Adrenal gland (tissue), 12 donors: ENCODE results near the gene BAG1. TPM values are rescaled to one million over a fixed set of nuclear protein-coding genes. Genes with fewer than 3 reads are reported as not detected.

Source experiments
- DNase-seq, 7 donors: peaks; one replicate each; pipeline ENCODE4 v3.0.0-alpha.2; 2019 to 2020
- H3K27ac ChIP-seq, 5 donors: fragments of 200-600 bp; sonication (generic) in 4 of 5; 1 replicate in 3 of 5; 2 replicates in 2 of 5; pipeline versions ENCODE4 v1.5.1 to v1.8.0; 2016 to 2020; ENCODE audit warnings: mild to moderate bottlenecking in 1 of 5
- H3K27me3 ChIP-seq: fragments of 200-600 bp; 2 replicates; pipeline ENCODE4 v1.8.0; 2021
- H3K36me3 ChIP-seq, 2 donors: fragments of 200-600 bp; replicated peaks in 1 of 2; 1 replicate in 1 of 2; 2 replicates in 1 of 2; pipeline versions ENCODE4 v1.5.1 to v1.8.0; 2018 to 2022
- H3K4me1 ChIP-seq, 2 donors: fragments of 200-600 bp; replicated peaks in 1 of 2; 1 replicate in 1 of 2; 2 replicates in 1 of 2; pipeline versions ENCODE4 v1.5.1 to v1.8.0; 2018 to 2021
- H3K4me3 ChIP-seq, 4 donors: fragments of 200-600 bp; sonication (generic) in 3 of 4; one replicate each; pipeline ENCODE4 v1.5.1; 2016 to 2018
- H3K9me3 ChIP-seq, 3 donors: fragments of 200-600 bp; sonication (generic) in 1 of 3; replicated peaks in 1 of 3; 1 replicate in 2 of 3; 2 replicates in 1 of 3; pipeline versions ENCODE4 v1.5.1 to v1.8.0; 2016 to 2021
- POLR2A ChIP-seq, 2 donors: fragments of 450-650 bp; IDR thresholded peaks; one replicate each; pipeline ENCODE4 v1.6.1; 2017; ENCODE audit warnings: antibody characterized with exemption in 2 of 2, mild to moderate bottlenecking in 2 of 2, moderate library complexity in 1 of 2
- WGBS, 4 donors: extraction: QIAGEN DNeasy Blood & Tissue Kit in 2 of 4; methylation state at CpG; one replicate each; pipeline versions ENCODE4 v1.1.5 to v1.1.7; 2013 to 2017; 5-methylcytosine and 5-hydroxymethylcytosine counted together
- intact Hi-C, 2 donors: fragments of 100-400 bp; cut with DNase I; formaldehyde crosslinking; loops; one replicate each; pipeline versions ENCODE4 v1.14.1 to v1.15.0; 2022 to 2023
- polyA plus RNA-seq, 3 donors: library from polyadenylated mRNA; stranded (reverse); fragments of 200-250 nt in 2 of 3; fragments of 350-450 nt in 1 of 3; fragmentation: Illumina TruSeq in 1 of 3; extraction: RNeasy Lipid Tissue Mini Kit (QIAGEN cat#74804) in 1 of 3; gene quantifications; one replicate each; pipeline ENCODE4 v1.2.3, GENCODE V29; 2013 to 2014
- total RNA-seq, 9 donors: library from RNA; depleted of rRNA in 4 of 9; stranded (reverse); fragments of >200 nt in 4 of 9; fragments of 120-200 nt in 1 of 9; fragmentation: NEBNext Ultra II Directional in 1 of 9; extraction: Animal tissue kit (Norgen Biotek cat#: 25700) in 1 of 9; gene quantifications; one replicate each; pipeline versions ENCODE4 v1.1.0 to v1.2.4, GENCODE V29; 2013 to 2023
- TF ChIP-seq, protein P1 (sequence below), 6 experiments: fragments of 450-650 bp in 4 of 6; fragments of 200-600 bp in 2 of 6; sonication (generic) in 1 of 6; IDR thresholded peaks; 1 replicate in 5 of 6; 2 replicates in 1 of 6; pipeline versions ENCODE4 v1.5.1 to v1.8.0; 2016 to 2021; ENCODE audit warnings: antibody characterized with exemption in 6 of 6, mild to moderate bottlenecking in 2 of 6, moderate library complexity in 1 of 6
- donor health status: healthy with polysubstance abuse.
- donor health status: Bipolar disorder and iron deficiency.
- donor health status: DM: yes; HTN: yes; CAD: no.
- donor health status: DM: no; HTN: no; CAD: no.
- donor health status: DM: no; HTN: no; CAD: no.
- donor health status: DM: yes; HTN: yes; CAD: no.

The BAG1 gene
- total and polyA plus RNA-seq, 12 donors, result 46.9 to 141 (median 68.8) TPM

DNA sequence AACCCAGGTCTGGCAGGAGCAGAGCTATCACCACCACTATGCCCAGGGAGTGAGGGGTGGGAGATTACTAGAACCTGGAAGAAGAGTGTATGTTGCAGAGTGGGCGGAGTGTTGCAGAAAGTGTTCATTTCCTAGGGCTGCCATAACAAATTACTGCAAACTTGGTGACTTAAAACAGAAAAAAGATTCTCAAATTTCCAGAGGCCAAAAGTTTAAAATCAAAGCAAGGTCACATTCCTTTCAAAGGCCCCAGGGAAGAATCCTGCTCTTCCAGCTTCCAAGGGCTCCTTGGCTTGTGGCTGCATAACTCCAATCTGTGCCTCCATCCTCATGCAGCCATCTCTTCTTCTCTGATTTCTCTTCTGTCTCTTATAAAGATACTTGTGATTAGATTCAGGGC lies 55.1 kb downstream of the BAG1 start:
- TF ChIP-seq POLR2A (IDR thresholded peaks at IDR 0.05), result no peak
- TF ChIP-seq, protein P1, sequence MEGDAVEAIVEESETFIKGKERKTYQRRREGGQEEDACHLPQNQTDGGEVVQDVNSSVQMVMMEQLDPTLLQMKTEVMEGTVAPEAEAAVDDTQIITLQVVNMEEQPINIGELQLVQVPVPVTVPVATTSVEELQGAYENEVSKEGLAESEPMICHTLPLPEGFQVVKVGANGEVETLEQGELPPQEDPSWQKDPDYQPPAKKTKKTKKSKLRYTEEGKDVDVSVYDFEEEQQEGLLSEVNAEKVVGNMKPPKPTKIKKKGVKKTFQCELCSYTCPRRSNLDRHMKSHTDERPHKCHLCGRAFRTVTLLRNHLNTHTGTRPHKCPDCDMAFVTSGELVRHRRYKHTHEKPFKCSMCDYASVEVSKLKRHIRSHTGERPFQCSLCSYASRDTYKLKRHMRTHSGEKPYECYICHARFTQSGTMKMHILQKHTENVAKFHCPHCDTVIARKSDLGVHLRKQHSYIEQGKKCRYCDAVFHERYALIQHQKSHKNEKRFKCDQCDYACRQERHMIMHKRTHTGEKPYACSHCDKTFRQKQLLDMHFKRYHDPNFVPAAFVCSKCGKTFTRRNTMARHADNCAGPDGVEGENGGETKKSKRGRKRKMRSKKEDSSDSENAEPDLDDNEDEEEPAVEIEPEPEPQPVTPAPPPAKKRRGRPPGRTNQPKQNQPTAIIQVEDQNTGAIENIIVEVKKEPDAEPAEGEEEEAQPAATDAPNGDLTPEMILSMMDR (IDR thresholded peaks at IDR 0.05), result no peak
- H3K27me3 ChIP-seq, result no peaks in the 10 kb centered on the region
- 73 to 100% (median 95%) methylated on average over 1 of the region's 1 CpG for WGBS, 4 donors
- H3K27ac ChIP-seq, result no peak overlapping the region
- no peak for DNase-seq
- intact Hi-C loops, result no loop called here
- no peak overlapping the region for H3K4me3 ChIP-seq
- H3K36me3 ChIP-seq, result no peaks in the 10 kb centered on the region
- H3K9me3 ChIP-seq, result no peaks in the 10 kb centered on the region
- H3K4me1 ChIP-seq, result no peaks in the 10 kb centered on the region

DNA sequence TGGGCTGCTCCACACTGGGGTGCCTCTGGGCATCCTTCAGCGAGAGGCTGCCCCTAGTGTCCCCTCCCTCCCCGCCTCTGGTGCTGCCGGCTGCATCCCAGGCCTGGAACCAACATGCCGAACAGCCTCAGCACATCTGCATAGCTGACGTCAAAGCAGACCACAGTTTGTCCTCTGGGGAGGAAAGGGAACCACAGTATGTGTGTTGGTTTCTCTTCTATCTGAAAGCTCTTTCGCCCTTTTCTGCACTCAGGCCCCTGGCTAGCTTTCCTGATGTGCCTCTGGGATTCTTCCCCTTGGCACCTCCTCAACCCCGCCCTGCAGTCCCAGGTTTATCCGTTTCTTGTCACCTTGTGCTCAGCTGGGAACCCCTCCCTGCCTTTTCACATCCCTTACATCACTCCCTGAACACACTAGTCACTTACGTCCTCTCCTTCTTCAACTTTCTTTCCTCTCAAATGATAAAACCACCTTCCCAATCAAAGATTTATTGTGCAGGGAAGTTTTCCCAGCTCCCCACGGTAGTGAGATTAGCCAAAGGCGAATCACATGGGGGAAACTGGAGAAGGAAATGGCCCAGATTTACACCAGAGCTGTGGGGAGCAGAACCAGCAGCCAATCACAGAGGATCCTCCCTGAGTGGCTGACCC lies 61.8 kb downstream of the BAG1 start:
- DNase-seq, result peak in 6 of 7 donors; percentile 23 to 65 (median 38)
- H3K27ac ChIP-seq, result peak overlapping the region in 1 of 5 donors; percentile 53
- no peaks in the 10 kb centered on the region for H3K9me3 ChIP-seq
- intact Hi-C loops, result no loop called here
- no peaks in the 10 kb centered on the region for H3K4me1 ChIP-seq
- no peaks in the 10 kb centered on the region for H3K27me3 ChIP-seq
- TF ChIP-seq, protein P1 (IDR thresholded peaks at IDR 0.05), result no peak
- no peak for TF ChIP-seq POLR2A (IDR thresholded peaks at IDR 0.05)
- WGBS, 4 donors, result 49 to 57% (median 52%) methylated on average over 7 to 11 of the region's 11 CpGs
- no peaks in the 10 kb centered on the region for H3K36me3 ChIP-seq
- H3K4me3 ChIP-seq, result no peak overlapping the region

Other genes starting within 250 kb of the BAG1 start
- 100 to 1,000 TPM in 8 of 9 donors, 10 to 100 TPM in 1; 89.7 to 210 (median 133) TPM for gene DNAJA1, start 239.4 kb downstream of the BAG1 start, total RNA-seq
- gene DNAJA1, start 239.4 kb downstream of the BAG1 start, polyA plus RNA-seq, result 100 to 1,000 TPM in 1 of 3 donors, 10 to 100 TPM in 2; 56.6 to 355 (median 57.8) TPM
- gene SMU1, start 188.0 kb downstream of the BAG1 start, total RNA-seq, result 10 to 100 TPM; 15.0 to 28.3 (median 21.9) TPM
- gene SMU1, start 188.0 kb downstream of the BAG1 start, polyA plus RNA-seq, result 10 to 100 TPM in 1 of 3 donors, 1 to 10 TPM in 2; 6.9 to 23.3 (median 8.0) TPM
- gene B4GALT1, start 97.4 kb downstream of the BAG1 start, total RNA-seq, result 100 to 1,000 TPM in 1 of 9 donors, 10 to 100 TPM in 8; 23.8 to 117 (median 67.6) TPM
- 10 to 100 TPM; 18.7 to 70.5 (median 21.9) TPM for gene B4GALT1, start 97.4 kb downstream of the BAG1 start, polyA plus RNA-seq
- 10 to 100 TPM in 1 of 9 donors, 1 to 10 TPM in 2, not detected in 6; 1.7 to 12.0 (median 5.0) TPM for gene SPINK4, start 24.5 kb downstream of the BAG1 start, total RNA-seq
- gene SPINK4, start 24.5 kb downstream of the BAG1 start, polyA plus RNA-seq, result 1 to 10 TPM in 2 of 3 donors, not detected in 1; 1.8 to 4.3 TPM
- gene CHMP5, start 341 bp upstream of the BAG1 start, total RNA-seq, result 100 to 1,000 TPM in 1 of 9 donors, 10 to 100 TPM in 8; 52.4 to 114 (median 68.3) TPM
- 100 to 1,000 TPM in 1 of 3 donors, 10 to 100 TPM in 2; 35.6 to 107 (median 49.5) TPM for gene CHMP5, start 341 bp upstream of the BAG1 start, polyA plus RNA-seq
- 10 to 100 TPM; 20.8 to 44.4 (median 31.6) TPM for gene NFX1, start 25.8 kb upstream of the BAG1 start, total RNA-seq
- 10 to 100 TPM; 17.5 to 41.1 (median 20.5) TPM for gene NFX1, start 25.8 kb upstream of the BAG1 start, polyA plus RNA-seq
- gene AQP7, start 137.9 kb upstream of the BAG1 start, total RNA-seq, result 1 to 10 TPM in 5 of 9 donors, under 1 TPM in 2, not detected in 2; 0.33 to 4.5 (median 2.3) TPM
- gene AQP7, start 137.9 kb upstream of the BAG1 start, polyA plus RNA-seq, result 10 to 100 TPM in 1 of 3 donors, 1 to 10 TPM in 1, under 1 TPM in 1; 0.51 to 32.5 (median 3.5) TPM
- 10 to 100 TPM in 3 of 9 donors, 1 to 10 TPM in 6; 1.2 to 17.9 (median 2.7) TPM for gene AQP3, start 182.9 kb upstream of the BAG1 start, total RNA-seq
- gene AQP3, start 182.9 kb upstream of the BAG1 start, polyA plus RNA-seq, result 1 to 10 TPM in 1 of 3 donors, under 1 TPM in 2; 0.88 to 2.5 (median 0.94) TPM
- 10 to 100 TPM; 17.0 to 45.7 (median 25.1) TPM for gene NOL6, start 209.2 kb upstream of the BAG1 start, total RNA-seq
- 10 to 100 TPM; 36.9 to 45.1 (median 44.0) TPM for gene NOL6, start 209.2 kb upstream of the BAG1 start, polyA plus RNA-seq